HepG2 (cell line): ENCODE results near the gene ARHGAP33. TPM values are rescaled to one million over a fixed set of nuclear protein-coding genes. Genes with fewer than 3 reads are reported as not detected.

ENCODE experiments used
- BATF2 ChIP-seq: sonication (generic); formaldehyde crosslinking; IDR thresholded peaks from 2 replicates; pipeline ENCODE4 v1.8.0; 2022; ENCODE audit warnings: mild to moderate bottlenecking, missing genetic modification reagents, moderate library complexity
- BRCA1 ChIP-seq: sonication (generic); formaldehyde crosslinking; IDR thresholded peaks from 2 replicates; pipeline ENCODE4 v1.4.0; 2020; ENCODE audit warnings: missing genetic modification reagents
- ELK4 ChIP-seq: sonication (generic); formaldehyde crosslinking; IDR thresholded peaks from 2 replicates; pipeline ENCODE4 v1.9.0; 2021; ENCODE audit warnings: missing genetic modification reagents, borderline replicate concordance
- GATAD1 ChIP-seq: IDR thresholded peaks from 2 replicates; pipeline ENCODE4 v1.6.1; 2016; ENCODE audit warnings: missing genetic modification reagents, missing compliant biosample characterization
- ISX ChIP-seq: sonication (generic); formaldehyde crosslinking; conservative IDR thresholded peaks from 2 replicates; pipeline ENCODE4 v1.5.0; 2020; ENCODE audit warnings: missing genetic modification reagents
- POGZ ChIP-seq: sonication (generic); formaldehyde crosslinking; IDR thresholded peaks from 2 replicates; pipeline ENCODE4 v1.4.0; 2020; ENCODE audit warnings: mild to moderate bottlenecking, missing genetic modification reagents
- TERF1 ChIP-seq: sonication (generic); formaldehyde crosslinking; IDR thresholded peaks from 2 replicates; pipeline ENCODE4 v1.8.0; 2022; ENCODE audit warnings: mild to moderate bottlenecking, missing genetic modification reagents, moderate library complexity
- TGIF2 ChIP-seq: IDR thresholded peaks from 2 replicates; pipeline ENCODE4 v1.6.1; 2016; ENCODE audit warnings: control low read depth, missing compliant biosample characterization
- U2AF1 ChIP-seq: fragments of 200-400 bp; formaldehyde crosslinking; optimal IDR thresholded peaks from 2 replicates; pipeline ENCODE3; 2017; ENCODE audit warnings: mild to moderate bottlenecking, low read depth, low read length
- ZC3H4 ChIP-seq: sonication (generic); formaldehyde crosslinking; IDR thresholded peaks from 2 replicates; pipeline ENCODE4 v1.4.0; 2020; ENCODE audit warnings: missing genetic modification reagents, borderline replicate concordance
- ZFYVE20 ChIP-seq: sonication (generic); formaldehyde crosslinking; IDR thresholded peaks from 2 replicates; pipeline ENCODE4 v1.8.0; 2023; ENCODE audit warnings: low read depth, mild to moderate bottlenecking, moderate library complexity, missing genetic modification reagents, borderline replicate concordance
- ZNF282 ChIP-seq: fragments of 450-650 bp; IDR thresholded peaks from 2 replicates; pipeline ENCODE4 v1.6.1; 2018; ENCODE audit not compliant: partially characterized antibody
- ZNF33A ChIP-seq: sonication (generic); formaldehyde crosslinking; IDR thresholded peaks from 2 replicates; pipeline ENCODE4 v1.5.1; 2020; ENCODE audit warnings: missing genetic modification reagents, mild to moderate bottlenecking, moderate library complexity, borderline replicate concordance
- ZNF414 ChIP-seq: sonication (generic); formaldehyde crosslinking; IDR thresholded peaks from 2 replicates; pipeline ENCODE4 v1.5.0; 2020; ENCODE audit warnings: missing genetic modification reagents
- ZNF430 ChIP-seq: sonication (generic); formaldehyde crosslinking; IDR thresholded peaks from 2 replicates; pipeline ENCODE4 v1.9.0; 2021; ENCODE audit warnings: mild to moderate bottlenecking, missing genetic modification reagents
- ZNF431 ChIP-seq: sonication (generic); formaldehyde crosslinking; IDR thresholded peaks from 2 replicates; pipeline ENCODE4 v1.9.0; 2022; ENCODE audit warnings: missing genetic modification reagents, low read depth, mild to moderate bottlenecking, borderline replicate concordance
- ZNF451 ChIP-seq: sonication (generic); formaldehyde crosslinking; IDR thresholded peaks from 2 replicates; pipeline ENCODE4 v1.5.0; 2020; ENCODE audit warnings: mild to moderate bottlenecking, missing genetic modification reagents
- ZNF510 ChIP-seq: sonication (generic); formaldehyde crosslinking; IDR thresholded peaks from 2 replicates; pipeline ENCODE4 v1.4.0; 2020; ENCODE audit warnings: low read depth, mild to moderate bottlenecking, missing genetic modification reagents
- ZNF543 ChIP-seq: sonication (generic); formaldehyde crosslinking; IDR thresholded peaks from 2 replicates; pipeline ENCODE4 v1.4.0; 2020; ENCODE audit warnings: mild to moderate bottlenecking, missing genetic modification reagents
- ZNF556 ChIP-seq: sonication (generic); formaldehyde crosslinking; IDR thresholded peaks from 2 replicates; pipeline ENCODE4 v1.4.0; 2020; ENCODE audit warnings: mild to moderate bottlenecking, missing genetic modification reagents, borderline replicate concordance
- ZNF724P ChIP-seq: sonication (generic); formaldehyde crosslinking; IDR thresholded peaks from 2 replicates; pipeline ENCODE4 v1.8.0; 2022; ENCODE audit warnings: missing genetic modification reagents, borderline replicate concordance
- ZSCAN21 ChIP-seq: sonication (generic); formaldehyde crosslinking; IDR thresholded peaks from 2 replicates; pipeline ENCODE4 v1.8.0; 2022; ENCODE audit warnings: mild to moderate bottlenecking, missing genetic modification reagents, moderate library complexity, borderline replicate concordance
- polyA plus RNA-seq, 8 experiments: library from polyadenylated mRNA; depleted of rRNA in 3 of 8; stranded (reverse) in 7 of 8; unstranded in 1 of 8; fragments of >200 nt; fragmentation: Illumina TruSeq in 4 of 8; extraction: Trizol in 4 of 8; gene quantifications; 2 replicates each; pipeline versions ENCODE4 v1.2.1 to v1.2.3, GENCODE V29; 2011 to 2016; ENCODE audit warnings: low read depth in 4 of 8, missing spikeins in 1 of 8, mixed read lengths in 1 of 8; ENCODE audit not compliant: insufficient read depth in 1 of 8
- total RNA-seq, 5 experiments: library from RNA; depleted of rRNA; stranded (reverse); fragments of >200 nt; fragmentation: Illumina TruSeq; extraction: Trizol; gene quantifications; 2 replicates each; pipeline ENCODE4 v1.2.3, GENCODE V29; 2016; ENCODE audit warnings: low read depth in 1 of 5
- TF ChIP-seq, protein P1 (sequence below): sonication (generic); formaldehyde crosslinking; IDR thresholded peaks from 2 replicates; pipeline ENCODE4 v1.4.0; 2020; ENCODE audit warnings: missing genetic modification reagents, borderline replicate concordance
- TF ChIP-seq, protein P2 (sequence below): sonication (generic); formaldehyde crosslinking; IDR thresholded peaks from 2 replicates; pipeline ENCODE4 v1.8.0; 2022; ENCODE audit warnings: missing genetic modification reagents, low read depth, mild to moderate bottlenecking, borderline replicate concordance

ARHGAP33 gene
- total and polyA plus RNA-seq, 2 of the 13 experiments (the other 11 are each of a cell fraction or from before 2014, with no cell fraction given), result 1.3 to 2.7 TPM

DNA sequence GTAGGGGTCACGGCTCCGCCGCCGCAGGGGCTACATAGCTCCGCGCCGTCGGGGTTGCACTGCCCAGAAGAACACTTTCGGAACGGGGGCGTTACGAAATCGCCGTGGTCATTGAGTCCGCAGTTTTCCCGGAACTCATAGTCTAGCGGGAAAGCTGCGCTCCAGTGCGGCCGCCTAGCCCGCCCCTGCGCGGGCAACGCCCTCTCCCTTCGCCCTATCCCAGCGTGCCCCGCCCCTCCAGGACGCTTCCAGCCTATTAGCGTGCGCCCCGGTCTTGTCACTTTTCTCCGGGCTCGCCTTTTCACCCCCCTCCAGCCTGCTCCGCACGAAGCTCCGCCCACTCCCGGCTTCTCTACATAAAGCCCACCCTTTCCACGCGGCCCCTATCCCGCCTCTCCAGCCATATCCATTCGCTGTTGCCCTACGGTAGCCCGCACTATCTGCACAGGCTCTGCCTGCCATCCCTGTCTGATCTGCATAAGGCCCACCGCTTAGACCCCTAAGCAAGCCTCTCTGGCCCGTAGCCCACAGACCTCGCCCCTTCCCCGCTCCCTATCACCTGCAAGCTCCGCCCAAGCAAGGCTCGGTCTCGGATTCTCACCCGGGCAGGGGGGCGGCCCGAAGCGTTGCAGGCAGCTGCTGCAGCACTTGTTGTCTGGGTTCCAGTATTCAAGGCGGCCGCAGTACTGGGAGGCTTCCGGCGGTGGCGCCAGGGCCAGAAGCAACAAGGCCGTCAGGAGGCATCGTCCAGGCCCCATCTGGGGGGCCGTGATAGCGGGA is 34.8 kb upstream of the ARHGAP33 start (continued):
- TF ChIP-seq BRCA1 (CRISPR knock-in tag) (no peak), BATF2 (CRISPR knock-in tag) (no peak), U2AF1 (peak; percentile 41), TGIF2 (CRISPR knock-in tag) (peak; percentile 44; the same call in 1 of the 2 replicates), ZSCAN21 (CRISPR knock-in tag) (no peak; the same call in 1 of the 2 replicates), ZNF724P (CRISPR knock-in tag) (no peak; the same call in 1 of the 2 replicates), ZNF510 (CRISPR knock-in tag) (no peak), ELK4 (no peak), POGZ (CRISPR knock-in tag) (peak; percentile 72; the same call in 1 of the 2 replicates), ZNF451 (no peak), ZNF414 (CRISPR knock-in tag) (no peak; the same call in 1 of the 2 replicates), ZNF431 (CRISPR knock-in tag) (no peak), ZNF430 (CRISPR knock-in tag) (peak; percentile 79; the same call in 1 of the 2 replicates), ZFYVE20 (CRISPR knock-in tag) (no peak), ZNF282 (no peak), ZNF556 (no peak), GATAD1 (CRISPR knock-in tag) (peak; percentile 57), ISX (no peak), ZNF33A (no peak), TERF1 (CRISPR knock-in tag) (no peak), ZC3H4 (CRISPR knock-in tag) (peak; percentile 66; the same call in 1 of the 2 replicates), ZNF543 (0 out of 2 replicates have a peak, but pooled peaks have one; percentile 22)
- TF ChIP-seq, protein P1, sequence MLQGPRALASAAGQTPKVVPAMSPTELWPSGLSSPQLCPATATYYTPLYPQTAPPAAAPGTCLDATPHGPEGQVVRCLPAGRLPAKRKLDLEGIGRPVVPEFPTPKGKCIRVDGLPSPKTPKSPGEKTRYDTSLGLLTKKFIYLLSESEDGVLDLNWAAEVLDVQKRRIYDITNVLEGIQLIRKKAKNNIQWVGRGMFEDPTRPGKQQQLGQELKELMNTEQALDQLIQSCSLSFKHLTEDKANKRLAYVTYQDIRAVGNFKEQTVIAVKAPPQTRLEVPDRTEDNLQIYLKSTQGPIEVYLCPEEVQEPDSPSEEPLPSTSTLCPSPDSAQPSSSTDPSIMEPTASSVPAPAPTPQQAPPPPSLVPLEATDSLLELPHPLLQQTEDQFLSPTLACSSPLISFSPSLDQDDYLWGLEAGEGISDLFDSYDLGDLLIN (CRISPR knock-in tag), result no peak
- TF ChIP-seq, protein P2, sequence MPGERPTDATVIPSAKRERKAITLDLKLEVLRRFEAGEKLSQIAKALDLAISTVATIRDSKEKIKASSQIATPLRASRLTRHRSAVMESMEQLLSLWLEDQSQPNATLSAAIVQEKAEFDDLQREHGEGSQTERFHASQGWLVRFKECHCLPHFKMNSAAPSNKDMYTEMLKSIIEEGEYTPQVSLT (CRISPR knock-in tag), result no peak
